Brain microvascular endothelial cell (primary cell): Measurements from ENCODE around the gene CELF1.
"Not testable (repeated sequence)": the region's sequence is repeated elsewhere in the genome, so short reads cannot be mapped to it uniquely, and the experiment has no call there.

Source experiments
- DNase-seq: peaks from one replicate; pipeline ENCODE4 v3.0.0-alpha.2; 2020
- H3K27ac ChIP-seq: fragments of 250-450 bp; sonication (Bioruptor Pico); 2 replicates; pipeline ENCODE4 v1.5.1; 2020; ENCODE audit warnings: mild to moderate bottlenecking, moderate library complexity
- H3K27me3 ChIP-seq: fragments of 250-450 bp; sonication (Bioruptor Pico); replicated peaks from 2 replicates; pipeline ENCODE4 v1.5.1; 2020; ENCODE audit warnings: mild to moderate bottlenecking
- H3K36me3 ChIP-seq: fragments of 250-450 bp; sonication (Bioruptor Pico); replicated peaks from 2 replicates; pipeline ENCODE4 v1.5.1; 2020; ENCODE audit warnings: mild to moderate bottlenecking
- H3K4me3 ChIP-seq: 2 replicates; pipeline ENCODE4 v1.5.1; 2011; ENCODE audit warnings: low read depth, mild to moderate bottlenecking, control low read depth, low read length, moderate library complexity
- CTCF ChIP-seq: IDR thresholded peaks from 2 replicates; pipeline ENCODE4 v1.5.1; 2011; ENCODE audit warnings: low read depth, mild to moderate bottlenecking, moderate library complexity, low read length, control low read depth, inconsistent platforms; ENCODE audit errors: missing control alignments
- in situ Hi-C: cut with HindIII; loops from 2 replicates; pipeline ENCODE4 v1.10.0; 2017; ENCODE audit warnings: low sequenced_read_pairs, low pct_ligation_motif_present

Gene CELF1

GRCh38 chr11:47532597-47533213 lies 20.2 kb downstream of the CELF1 start:
- no peak for TF ChIP-seq CTCF
- Histone ChIP-seq H3K4me3 (no peak overlapping the region), H3K27me3 (no peaks in the 10 kb centered on the region), H3K36me3 (peaks cover 3% of the 10 kb centered on the region), H3K27ac (peak overlapping the region; percentile 27)
- DNase-seq = no peak
- in situ Hi-C loops = no loop called here

- H3K27ac ChIP-seq = no peak overlapping the region
- TF ChIP-seq CTCF = no peak
- H3K4me3 ChIP-seq = no peak overlapping the region
- no peak for DNase-seq
- in situ Hi-C loops = no loop called here
- peaks cover 3% of the 10 kb centered on the region for H3K36me3 ChIP-seq
- H3K27me3 ChIP-seq = no peaks in the 10 kb centered on the region
Observed at GRCh38 chr11:47531666-47532065, 21.3 kb downstream of the CELF1 start.

GRCh38 chr11:47530721-47531120 lies 22.2 kb downstream of the CELF1 start:
- H3K27me3 ChIP-seq, H3K27ac ChIP-seq, H3K36me3 ChIP-seq, in situ Hi-C loops, H3K4me3 ChIP-seq, DNase-seq: not testable (repeated sequence)

GRCh38 chr11:47529951-47530350 lies 23.0 kb downstream of the CELF1 start:
- no peaks in the 10 kb centered on the region for H3K27me3 ChIP-seq
- in situ Hi-C loops = no loop called here
- no peak for TF ChIP-seq CTCF
- DNase-seq = no peak
- H3K36me3 ChIP-seq = peaks cover 3% of the 10 kb centered on the region
- no peak overlapping the region for H3K27ac ChIP-seq
- H3K4me3 ChIP-seq = no peak overlapping the region

- Histone ChIP-seq H3K4me3 (no peak overlapping the region), H3K36me3 (peaks cover 3% of the 10 kb centered on the region), H3K27ac (no peak overlapping the region), H3K27me3 (no peaks in the 10 kb centered on the region)
- in situ Hi-C loops = no loop called here
- no peak for TF ChIP-seq CTCF
- no peak for DNase-seq
Observed at GRCh38 chr11:47527186-47527585, 25.7 kb downstream of the CELF1 start.

- H3K27ac ChIP-seq, in situ Hi-C loops, H3K36me3 ChIP-seq: not testable (repeated sequence)
Observed at GRCh38 chr11:47526032-47526431, 26.9 kb downstream of the CELF1 start.

GRCh38 chr11:47524291-47524874 lies 28.5 kb downstream of the CELF1 start:
- H3K4me3 ChIP-seq = no peak overlapping the region
- in situ Hi-C loops = no loop called here
- DNase-seq = no peak
- peak overlapping the region; percentile 75 for H3K27ac ChIP-seq
- no peaks in the 10 kb centered on the region for H3K36me3 ChIP-seq
- no peaks in the 10 kb centered on the region for H3K27me3 ChIP-seq
- no peak for TF ChIP-seq CTCF

More at GRCh38 chr11:47526032-47526431, 26.9 kb downstream of the CELF1 start:
- H3K4me3 ChIP-seq, DNase-seq, H3K27me3 ChIP-seq: not testable (repeated sequence)
